Activated CD4-positive, alpha-beta T cell treated with anti-CD3 and anti-CD28 coated beads, Interleukin-2, amount 50 U/mL, for 4 hours (primary cell): ENCODE measurements around the gene MRPL42.

Experiments used
- DNase-seq, 2 experiments: peaks; one replicate each; pipeline ENCODE4 v3.0.0-alpha.2; 2020

MRPL42 gene

DNA sequence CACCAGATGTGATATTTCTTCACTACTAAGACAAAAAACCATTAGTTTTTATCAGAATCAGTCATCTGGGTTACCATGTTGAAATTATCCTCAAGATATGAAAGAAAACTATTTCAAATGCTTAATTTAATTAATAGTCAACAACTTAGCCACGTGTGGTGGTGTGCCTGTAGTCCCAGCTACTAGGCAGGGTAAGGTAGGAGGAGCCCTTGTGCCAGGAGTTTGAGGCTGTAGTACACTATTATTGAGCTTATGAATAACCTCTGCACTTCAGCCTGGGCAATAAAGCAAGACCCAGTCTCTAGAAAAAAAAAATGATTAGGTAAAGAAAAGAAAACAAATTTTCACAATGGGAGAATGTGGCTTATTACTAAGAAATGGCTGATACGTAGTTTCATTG lies 33.4 kb downstream of the MRPL42 start:
- DNase-seq: no peak

- DNase-seq: peak; percentile 64 to 69
Observed at GRCh38 chr12:93502802-93503623, 35.7 kb downstream of the MRPL42 start.

DNA sequence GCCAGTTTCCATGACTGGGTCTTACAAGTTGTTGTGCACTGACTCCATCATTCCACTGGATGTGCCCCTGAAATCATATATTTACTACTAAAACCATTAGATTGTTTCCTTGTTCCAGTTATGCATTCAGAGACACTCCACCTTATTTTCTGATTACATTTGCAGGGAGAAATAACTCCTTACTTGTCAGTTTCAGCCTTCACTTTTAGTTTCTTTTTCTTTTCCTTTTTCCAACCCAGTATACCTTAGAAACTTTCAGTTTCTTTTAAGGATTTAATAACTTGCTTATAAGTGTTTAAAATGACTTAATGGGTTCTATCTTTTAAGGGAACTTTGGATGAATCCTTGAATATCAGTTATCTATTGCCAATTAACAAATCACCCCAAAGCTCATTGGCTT lies 39.9 kb downstream of the MRPL42 start:
- DNase-seq: no peak

- DNase-seq: no peak
Observed at GRCh38 chr12:93509506-93509905, 42.2 kb downstream of the MRPL42 start.

DNA sequence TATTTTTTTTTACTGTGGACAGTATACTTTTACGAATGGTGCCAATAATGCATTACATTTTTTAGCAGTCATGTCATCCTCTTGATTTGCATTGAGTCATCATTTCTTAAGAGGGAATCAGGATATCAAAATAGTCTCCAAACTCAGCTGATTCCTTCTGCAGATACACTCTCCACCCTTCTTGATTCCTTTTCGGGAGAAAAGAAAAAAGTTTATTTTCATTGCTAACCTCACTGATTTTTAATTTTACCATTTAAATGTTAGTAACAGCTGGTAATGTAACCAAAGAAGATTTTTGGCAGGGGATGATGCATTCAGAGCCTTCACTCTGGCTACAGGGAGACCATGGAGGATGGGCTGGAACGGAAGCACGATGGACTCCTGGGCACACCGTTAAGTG lies 47.5 kb downstream of the MRPL42 start:
- DNase-seq: no peak

- no peak for DNase-seq
Observed at GRCh38 chr12:93518725-93519124, 51.4 kb downstream of the MRPL42 start.

DNA sequence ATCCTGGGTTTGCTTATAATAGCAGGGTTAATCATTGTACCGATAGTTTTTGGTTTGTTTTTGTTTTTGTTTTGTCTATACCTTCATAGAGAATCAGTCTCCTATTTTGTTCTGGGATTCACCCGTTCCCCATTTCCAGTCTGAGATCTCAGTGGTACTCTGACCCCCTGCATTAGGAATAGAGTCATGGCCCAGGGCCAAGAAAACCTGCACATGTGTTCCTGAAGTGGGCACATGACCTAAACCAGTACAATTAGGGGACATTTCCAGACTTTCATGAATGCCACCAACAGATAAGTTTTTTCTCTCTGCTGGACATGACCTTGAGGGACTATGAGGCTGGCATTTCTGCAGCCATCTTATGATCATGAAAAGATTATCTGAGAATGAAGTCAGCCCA lies 52.5 kb downstream of the MRPL42 start:
- DNase-seq: no peak

GRCh38 chr12:93520454-93520853 lies 53.1 kb downstream of the MRPL42 start:
- DNase-seq: no peak

DNA sequence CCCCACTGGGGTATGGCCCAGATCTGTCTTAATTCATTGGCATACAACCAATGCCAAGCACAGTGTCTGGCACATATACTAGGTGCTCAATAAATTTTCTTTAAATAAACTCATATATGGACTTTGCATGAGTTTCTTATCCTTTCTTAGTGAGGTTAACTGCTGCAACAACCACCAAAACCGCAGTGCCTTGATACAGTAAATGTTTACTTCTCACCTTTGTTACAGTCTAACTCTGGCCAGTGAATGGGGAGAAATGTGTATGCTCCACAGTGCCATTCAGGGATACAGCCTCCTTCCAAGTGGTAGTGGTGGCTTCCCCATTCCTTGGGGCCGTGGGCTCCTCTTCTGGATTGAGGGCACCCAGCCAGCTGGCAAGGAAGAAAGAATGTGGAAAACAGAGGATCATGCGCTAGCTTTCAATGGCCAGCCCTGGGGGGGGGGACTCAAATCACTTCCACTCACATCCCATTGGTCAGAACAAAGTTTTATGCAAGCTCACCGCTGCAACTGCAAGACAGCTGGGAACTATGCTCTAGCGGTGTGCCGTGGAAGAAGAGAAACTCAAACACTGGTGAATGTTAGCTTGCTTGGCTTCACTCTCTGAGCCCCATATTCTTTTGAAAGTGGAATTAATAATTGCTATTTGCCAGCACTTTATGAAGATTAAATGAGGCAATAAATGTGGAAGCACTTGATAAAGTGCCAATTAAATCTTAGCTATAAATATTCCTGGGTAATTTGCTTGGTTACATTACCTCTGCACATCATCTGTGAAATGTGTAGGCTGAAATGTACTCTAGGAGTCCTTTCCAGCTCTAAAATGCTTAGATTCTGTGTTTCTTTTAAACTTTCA lies 54.1 kb downstream of the MRPL42 start:
- DNase-seq: no peak

- DNase-seq: no peak
Observed at GRCh38 chr12:93524386-93525133, 57.2 kb downstream of the MRPL42 start.

DNA sequence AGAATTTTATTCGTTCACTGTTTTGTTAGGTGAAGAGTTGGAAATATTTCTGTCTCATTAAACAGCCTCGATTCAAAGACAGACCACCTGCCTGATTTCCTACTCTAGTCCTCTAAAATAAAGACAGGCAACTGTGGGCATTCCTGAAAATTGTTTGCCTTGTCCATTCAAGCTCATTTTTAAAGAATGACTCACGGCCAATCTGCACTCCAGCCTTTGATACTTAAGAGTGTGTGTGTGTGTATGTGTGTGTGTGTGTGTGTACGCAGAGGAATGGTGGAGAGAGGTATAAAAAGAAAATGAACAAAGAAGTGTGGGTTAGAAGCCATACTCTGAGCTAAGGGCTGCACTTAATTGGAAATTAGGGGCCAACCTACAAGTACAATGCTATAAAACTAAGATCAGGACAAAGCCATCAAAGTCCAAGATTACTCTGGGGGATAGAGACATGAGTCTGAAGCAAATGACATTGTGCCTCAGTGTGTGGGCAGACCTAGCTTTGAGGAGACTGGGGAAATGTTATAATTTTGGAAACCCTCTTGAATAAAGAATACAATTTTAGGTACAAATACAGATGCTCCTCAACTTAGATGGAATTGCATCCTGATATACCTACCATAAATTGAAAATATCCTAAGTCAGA lies 59.6 kb downstream of the MRPL42 start:
- no peak for DNase-seq

DNA sequence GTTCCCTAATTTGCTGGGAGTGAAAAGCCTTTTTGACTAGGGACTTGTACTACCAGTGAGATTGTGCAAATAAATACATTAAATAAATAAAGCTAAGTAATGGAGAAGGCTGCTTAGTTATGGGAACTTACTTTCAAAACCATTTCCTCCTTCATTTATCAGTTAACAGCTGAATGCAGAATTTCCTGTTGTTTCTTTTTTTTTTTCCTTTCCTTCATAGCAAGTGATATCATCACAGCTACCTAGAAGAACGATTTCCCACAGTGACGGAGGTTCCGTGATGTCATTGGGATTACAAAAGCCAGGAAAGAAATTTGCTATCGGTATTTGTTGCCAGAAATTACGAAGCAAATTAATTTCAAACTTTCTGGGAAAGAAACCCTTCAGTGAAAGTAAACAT lies 63.0 kb downstream of the MRPL42 start:
- DNase-seq: peak; percentile 3 to 5

GRCh38 chr12:93533310-93533709 lies 66.0 kb downstream of the MRPL42 start:
- DNase-seq: no peak

GRCh38 chr12:93536111-93536765 lies 68.9 kb downstream of the MRPL42 start:
- no peak for DNase-seq

- DNase-seq: no peak
Observed at GRCh38 chr12:93536766-93537488, 69.6 kb downstream of the MRPL42 start.

GRCh38 chr12:93537769-93538168 lies 70.5 kb downstream of the MRPL42 start:
- DNase-seq: no peak

DNA sequence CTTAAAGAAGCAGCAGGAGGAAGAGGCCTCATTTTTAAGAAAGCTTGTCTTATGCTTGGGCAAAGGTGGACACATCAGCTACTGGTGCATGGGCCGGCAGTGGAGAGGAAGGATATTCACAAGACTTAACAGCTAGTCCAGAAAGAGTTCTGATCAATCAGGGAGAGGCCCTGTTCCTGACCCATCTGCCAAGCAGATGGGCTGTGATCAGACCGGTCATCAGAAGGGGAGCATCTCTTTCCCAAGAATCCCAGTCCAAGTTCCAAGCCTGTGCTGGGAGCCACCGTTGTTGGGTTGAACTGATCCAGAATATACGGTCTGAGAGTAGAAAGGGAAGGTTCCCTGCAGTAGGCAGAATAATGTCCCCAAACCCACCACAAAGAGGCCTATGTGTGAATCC lies 72.5 kb downstream of the MRPL42 start:
- no peak for DNase-seq

GRCh38 chr12:93540466-93540865 lies 73.2 kb downstream of the MRPL42 start:
- no peak for DNase-seq

- no peak for DNase-seq
Observed at GRCh38 chr12:93541578-93542225, 74.4 kb downstream of the MRPL42 start.

- no peak for DNase-seq
Observed at GRCh38 chr12:93547778-93548177, 80.5 kb downstream of the MRPL42 start.

GRCh38 chr12:93549174-93549573 lies 81.9 kb downstream of the MRPL42 start:
- DNase-seq: no peak
